ENCODE data around the gene HEXD. TPM values are rescaled to one million over a fixed set of nuclear protein-coding genes. Genes with fewer than 3 reads are reported as not detected.

Gene HEXD
- total and polyA plus RNA-seq, 2 donors (not counting 3 experiments of a cell fraction or from before 2014, with no cell fraction given) = 12.9 to 18.6 TPM

- H3K36me3 ChIP-seq (ENCODE audit: control insufficient read depth in 2 of 2, extremely low read depth in 1 of 2, insufficient read depth in 2 of 2, low read length in 2 of 2) = peaks cover 0 to 13% of the 10 kb centered on the region in 2 experiments
- no peaks in the 10 kb centered on the region for H3K27me3 ChIP-seq (ENCODE audit: control insufficient read depth in 2 of 2, insufficient read depth in 2 of 2, low read length in 2 of 2)
- intact Hi-C loops (cut with micrococcal nuclease) (no loop called here), dilution Hi-C loops (cut with MboI; ENCODE audit: extremely low pct_ligation_motif_present, low sequenced_read_pairs) (no loop called here)
- no peak overlapping the region for H2AFZ ChIP-seq (ENCODE audit: low read depth, low read length)
- no peaks in the 10 kb centered on the region for H3K9me1 ChIP-seq (replicated peaks; ENCODE audit: control insufficient read depth, extremely low read depth, insufficient read depth, low read length)
- no peaks in the 10 kb centered on the region for H3K79me2 ChIP-seq (ENCODE audit: control insufficient read depth, insufficient read depth, low read length)
- H3K9me3 ChIP-seq (replicated peaks; ENCODE audit: control insufficient read depth, insufficient read depth, low read length) = no peaks in the 10 kb centered on the region
- TF ChIP-seq EZH2 (IDR thresholded peaks at IDR 0.05; ENCODE audit: borderline replicate concordance, low read depth, low read length, severe bottlenecking) = no peak
- no peak for TF ChIP-seq POLR2A (IDR thresholded peaks at IDR 0.05; ENCODE audit: low read depth, low read length)
- no peak for TF ChIP-seq MAX (IDR thresholded peaks at IDR 0.05; ENCODE audit: insufficient read depth, insufficient read length)
- no peak for TF ChIP-seq JUN (IDR thresholded peaks at IDR 0.05; ENCODE audit: borderline replicate concordance, insufficient read depth, insufficient read length, low read depth)
- no peak for TF ChIP-seq GATA2 (IDR thresholded peaks at IDR 0.05; ENCODE audit: insufficient read depth, insufficient read length, low read depth, low read length)
- no peak for TF ChIP-seq MYC (IDR thresholded peaks at IDR 0.05; ENCODE audit: low read depth, low read length)
- TF ChIP-seq FOS (IDR thresholded peaks at IDR 0.05; ENCODE audit: borderline replicate concordance, insufficient read depth, low read length) = no peak
- no peak for TF ChIP-seq CTCF (IDR thresholded peaks at IDR 0.05; ENCODE audit: extremely low read depth in 1 of 2, insufficient read depth in 1 of 2, low read depth in 1 of 2, low read length in 2 of 2)
- TF ChIP-seq POLR2AphosphoS5 (IDR thresholded peaks at IDR 0.05; ENCODE audit: insufficient read depth, low read depth, low read length) = no peak
- no peak overlapping the region for H3K4me3 ChIP-seq (replicated peaks in 1 of 3; ENCODE audit: insufficient read depth in 1 of 3, low read depth in 1 of 3, low read length in 3 of 3)
- no peak for FAIRE-seq
- no peak overlapping the region for H3K9ac ChIP-seq (replicated peaks; ENCODE audit: extremely low read depth, insufficient read depth, low read length)
- no peaks in the 10 kb centered on the region for H3K4me1 ChIP-seq (ENCODE audit: control insufficient read depth, extremely low read depth, insufficient read depth, low read length)
- no peak overlapping the region for H3K4me2 ChIP-seq (ENCODE audit: insufficient read depth, low read length)
- ChIA-PET POLR2A (no interaction called here), CTCF (no interaction called here)
- no peak for DNase-seq (ENCODE audit: low read depth, low spot score)
- H4K20me1 ChIP-seq (replicated peaks; ENCODE audit: control insufficient read depth, extremely low read depth, insufficient read depth, low read length) = no peaks in the 10 kb centered on the region
- H3K27ac ChIP-seq (ENCODE audit: insufficient read depth, low read depth, low read length) = no peak overlapping the region
- no TSS peak for BruUV-seq (replicated peaks)
Measured at GRCh38 chr17:82441691-82442487, 23.7 kb downstream of the HEXD start.

Measured in endothelial cell of umbilical vein (primary cell).